Measurements from ENCODE around the gene MED29. TPM values are rescaled to one million over a fixed set of nuclear protein-coding genes. Genes with fewer than 3 reads are reported as not detected.

Gene MED29
- total and polyA plus RNA-seq, 2 of the 4 experiments (the other 2 are of a cell fraction) = 17.6 to 28.8 TPM

GRCh38 chr19:39420769-39421168, 29.6 kb downstream of the MED29 start:
- peaks cover 24% of the 10 kb centered on the region for H4K20me1 ChIP-seq (ENCODE audit: insufficient read depth, low read length)
- H3K36me3 ChIP-seq (ENCODE audit: control insufficient read depth, insufficient read depth, low read length) = peaks cover 82% of the 10 kb centered on the region
- no peak overlapping the region for H3K23ac ChIP-seq (ENCODE audit: low read depth, low read length)
- DNase-seq (no peak), ATAC-seq (ENCODE audit: low read depth) (no peak)
- H3K9me3 ChIP-seq (ENCODE audit: control insufficient read depth, insufficient read depth, low read length) = no peaks in the 10 kb centered on the region
- no TSS peak for BruUV-seq (replicated peaks)
- dilution Hi-C loops (cut with HindIII; ENCODE audit: low sequenced_read_pairs, unreplicated experiment) = no loop called here
- no peak overlapping the region for H2BK5ac ChIP-seq (ENCODE audit: low read depth, low read length, poor library complexity, severe bottlenecking)
- H2BK20ac ChIP-seq (ENCODE audit: low read depth, low read length) = no peak overlapping the region
- H2BK15ac ChIP-seq (ENCODE audit: low read depth, low read length) = no peak overlapping the region
- no peak overlapping the region for H4K91ac ChIP-seq (ENCODE audit: insufficient read depth, low read depth, low read length)
- H3K56ac ChIP-seq (ENCODE audit: extremely low read depth, insufficient read depth, low read length) = no peak overlapping the region
- H3K14ac ChIP-seq (replicated peaks; ENCODE audit: low read depth, low read length) = no peak overlapping the region
- WGBS, 2 experiments (ENCODE audit: extremely low coverage in 2 of 2, insufficient read length in 1 of 2) = 96% methylated on average over 4 of the region's 15 CpGs; no CpG with 5 or more reads in 1 of the 2 experiments
- peaks cover 6 to 75% of the 10 kb centered on the region in 2 experiments for H3K79me1 ChIP-seq (ENCODE audit: low read depth in 1 of 2, low read length in 2 of 2)
- peaks cover 1% of the 10 kb centered on the region; the same call in 1 of the 2 replicates for H3K4me1 ChIP-seq (ENCODE audit: control insufficient read depth, insufficient read depth, low read length)
- no peak overlapping the region for H3K9ac ChIP-seq (ENCODE audit: low read depth, low read length)
- intact Hi-C loops (cut with micrococcal nuclease) = no loop called here
- H3K27ac ChIP-seq (ENCODE audit: insufficient read depth, low read length) = no peak overlapping the region
- 0 out of 2 replicates have a peak, but pooled peaks cover 10% of the 10 kb centered on the region for H3K9me1 ChIP-seq (ENCODE audit: insufficient read depth, low read length)
- H3K4ac ChIP-seq (ENCODE audit: low read depth, low read length) = no peak overlapping the region
- H2BK120ac ChIP-seq (ENCODE audit: low read depth, low read length) = no peak overlapping the region
- H3K27me3 ChIP-seq (ENCODE audit: control insufficient read depth, insufficient read depth, low read length) = no peaks in the 10 kb centered on the region
- no peak overlapping the region for H2AFZ ChIP-seq (replicated peaks; ENCODE audit: low read length, poor library complexity)
- no peak overlapping the region for H4K8ac ChIP-seq (ENCODE audit: low read depth in 2 of 2, low read length in 2 of 2)
- no peak overlapping the region for H2AK5ac ChIP-seq (ENCODE audit: low read depth, low read length)
- H4K5ac ChIP-seq (ENCODE audit: low read depth, low read length) = no peak overlapping the region
- H2AK9ac ChIP-seq (replicated peaks; ENCODE audit: low read depth, low read length, poor library complexity) = no peak overlapping the region
- H3K4me3 ChIP-seq (ENCODE audit: insufficient read depth, low read depth, low read length) = no peak overlapping the region
- H3K4me2 ChIP-seq (ENCODE audit: low read depth, low read length) = no peak overlapping the region
- ChIA-PET CTCF (interaction anchor here (0.6 to 1.3 kb wide), 2 partner anchors 23 to 30 kb away, joined by 3 read pairs; no protein-coding TSS in a partner anchor), POLR2A (ENCODE audit: unreplicated experiment) (no interaction called here)
- H3K18ac ChIP-seq (ENCODE audit: low read depth, low read length) = no peak overlapping the region
- TF ChIP-seq BHLHE40 (IDR thresholded peaks at IDR 0.05; ENCODE audit: low read depth, low read length) (no peak), RCOR1 (IDR thresholded peaks at IDR 0.05; ENCODE audit: insufficient replicate concordance, low read length) (no peak), NFE2L2 (IDR thresholded peaks at IDR 0.05; ENCODE audit: low read depth, low read length) (no peak)
- TF ChIP-seq, protein P1, sequence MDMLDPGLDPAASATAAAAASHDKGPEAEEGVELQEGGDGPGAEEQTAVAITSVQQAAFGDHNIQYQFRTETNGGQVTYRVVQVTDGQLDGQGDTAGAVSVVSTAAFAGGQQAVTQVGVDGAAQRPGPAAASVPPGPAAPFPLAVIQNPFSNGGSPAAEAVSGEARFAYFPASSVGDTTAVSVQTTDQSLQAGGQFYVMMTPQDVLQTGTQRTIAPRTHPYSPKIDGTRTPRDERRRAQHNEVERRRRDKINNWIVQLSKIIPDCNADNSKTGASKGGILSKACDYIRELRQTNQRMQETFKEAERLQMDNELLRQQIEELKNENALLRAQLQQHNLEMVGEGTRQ (IDR thresholded peaks at IDR 0.05; ENCODE audit: low read depth, low read length) = no peak
- in situ Hi-C loops (cut with MboI; ENCODE audit: low sequenced_read_pairs) = no loop called here
